Measurements from ENCODE around the gene WDR93. TPM values are rescaled to one million over a fixed set of nuclear protein-coding genes. Genes with fewer than 3 reads are reported as not detected.

The WDR93 gene
- polyA plus RNA-seq, 3 donors = not detected

DNA sequence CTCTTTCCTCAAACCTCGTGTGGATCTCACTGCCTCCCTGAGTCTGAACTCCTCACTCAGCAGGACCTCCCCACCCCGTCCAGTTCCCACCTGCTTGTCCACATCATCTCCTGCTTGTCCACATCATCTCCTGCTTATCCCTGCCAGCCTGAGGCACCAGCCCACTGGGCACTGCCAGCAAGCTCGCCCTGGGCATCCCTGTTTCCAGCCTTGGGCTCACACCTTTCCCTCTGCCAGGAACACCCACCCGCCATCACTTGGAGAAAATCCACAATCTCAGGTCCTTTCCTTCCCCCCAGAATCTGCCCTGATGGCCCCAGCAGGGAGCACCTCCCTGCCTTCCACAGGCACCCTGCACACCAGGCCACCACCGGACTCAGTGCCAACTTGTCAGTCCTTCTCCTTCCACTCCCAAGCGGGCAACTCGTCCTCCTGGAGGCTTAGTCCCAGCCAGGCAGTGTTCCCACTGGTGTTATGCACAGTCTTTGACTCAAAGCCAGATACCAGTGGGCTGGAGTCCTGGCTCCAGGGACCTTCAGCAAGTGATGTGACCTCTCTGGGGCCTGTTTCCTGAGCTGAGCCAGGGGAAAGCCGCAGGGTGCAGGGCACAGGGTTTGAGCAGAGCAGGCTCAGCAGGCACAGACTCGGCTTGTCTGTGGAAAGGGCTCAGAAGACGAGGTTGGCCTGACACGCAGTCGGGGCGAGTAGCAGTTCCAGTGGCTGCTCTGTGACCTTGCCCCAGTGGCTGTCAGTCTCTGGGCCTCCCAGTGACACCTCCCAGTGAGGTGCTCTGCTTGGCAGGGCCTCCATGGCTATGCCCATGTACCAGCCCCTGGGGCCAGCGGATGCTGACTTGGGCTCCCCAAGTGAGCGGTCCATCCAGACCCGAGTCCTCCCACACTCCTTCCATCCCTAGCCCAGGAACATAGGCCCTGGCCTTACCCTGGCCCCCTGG, 76.0 kb downstream of the WDR93 start:
- Histone ChIP-seq H3K4me2 (replicated peaks; ENCODE audit: extremely low read depth, low read length, poor library complexity, severe bottlenecking) (no peak overlapping the region), H3K4me1 (ENCODE audit: control insufficient read depth in 1 of 2, insufficient read depth in 2 of 2, low read length in 2 of 2) (peaks cover 16 to 22% of the 10 kb centered on the region in 2 donors), H3K27ac (ENCODE audit: low read depth in 1 of 2, low read length in 2 of 2) (no peak overlapping the region), H3K36me3 (replicated peaks in 1 of 2; ENCODE audit: control insufficient read depth in 1 of 2, insufficient read depth in 2 of 2, low read length in 2 of 2) (no peaks in the 10 kb centered on the region), H3K27me3 (ENCODE audit: control insufficient read depth in 2 of 2, insufficient read depth in 2 of 2, low read length in 2 of 2) (no peaks in the 10 kb centered on the region), H3K79me2 (ENCODE audit: insufficient read depth, low read length) (no peaks in the 10 kb centered on the region), H3K9ac (ENCODE audit: insufficient read depth, low read length, poor library complexity, severe bottlenecking) (no peak overlapping the region), H3K9me3 (replicated peaks in 1 of 2; ENCODE audit: control insufficient read depth in 1 of 2, insufficient read depth in 1 of 2, low read length in 2 of 2) (no peaks in the 10 kb centered on the region), H2AFZ (ENCODE audit: insufficient read depth, low read depth, low read length, poor library complexity, severe bottlenecking) (no peak overlapping the region), H3K4me3 (replicated peaks in 1 of 3; ENCODE audit: low read depth in 2 of 3, low read length in 3 of 3) (no peak overlapping the region), H4K20me1 (ENCODE audit: insufficient read depth, low read length) (no peaks in the 10 kb centered on the region)
- no peaks in the 10 kb centered on the region for H3K9me3 Mint-ChIP-seq
- TF ChIP-seq, protein P1, sequence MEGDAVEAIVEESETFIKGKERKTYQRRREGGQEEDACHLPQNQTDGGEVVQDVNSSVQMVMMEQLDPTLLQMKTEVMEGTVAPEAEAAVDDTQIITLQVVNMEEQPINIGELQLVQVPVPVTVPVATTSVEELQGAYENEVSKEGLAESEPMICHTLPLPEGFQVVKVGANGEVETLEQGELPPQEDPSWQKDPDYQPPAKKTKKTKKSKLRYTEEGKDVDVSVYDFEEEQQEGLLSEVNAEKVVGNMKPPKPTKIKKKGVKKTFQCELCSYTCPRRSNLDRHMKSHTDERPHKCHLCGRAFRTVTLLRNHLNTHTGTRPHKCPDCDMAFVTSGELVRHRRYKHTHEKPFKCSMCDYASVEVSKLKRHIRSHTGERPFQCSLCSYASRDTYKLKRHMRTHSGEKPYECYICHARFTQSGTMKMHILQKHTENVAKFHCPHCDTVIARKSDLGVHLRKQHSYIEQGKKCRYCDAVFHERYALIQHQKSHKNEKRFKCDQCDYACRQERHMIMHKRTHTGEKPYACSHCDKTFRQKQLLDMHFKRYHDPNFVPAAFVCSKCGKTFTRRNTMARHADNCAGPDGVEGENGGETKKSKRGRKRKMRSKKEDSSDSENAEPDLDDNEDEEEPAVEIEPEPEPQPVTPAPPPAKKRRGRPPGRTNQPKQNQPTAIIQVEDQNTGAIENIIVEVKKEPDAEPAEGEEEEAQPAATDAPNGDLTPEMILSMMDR (IDR thresholded peaks at IDR 0.05) = no peak
- intact Hi-C loops (cut with micrococcal nuclease) = no loop called here
- peak overlapping the region in 2 of 7 donors; percentile 63 to 70 for H3K27ac Mint-ChIP-seq
- no peaks in the 10 kb centered on the region for H3K36me3 Mint-ChIP-seq
- H3K4me3 Mint-ChIP-seq = no peak overlapping the region
- WGBS (ENCODE audit: insufficient coverage) = 89% methylated on average over 16 of the region's 16 CpGs
- H3K27me3 Mint-ChIP-seq (ENCODE audit: low read depth in 3 of 3) = peaks cover 0 to 2% (median 2%) of the 10 kb centered on the region in 3 donors
- no peak for DNase-seq
- H3K4me1 Mint-ChIP-seq = peaks cover 19% of the 10 kb centered on the region

DNA sequence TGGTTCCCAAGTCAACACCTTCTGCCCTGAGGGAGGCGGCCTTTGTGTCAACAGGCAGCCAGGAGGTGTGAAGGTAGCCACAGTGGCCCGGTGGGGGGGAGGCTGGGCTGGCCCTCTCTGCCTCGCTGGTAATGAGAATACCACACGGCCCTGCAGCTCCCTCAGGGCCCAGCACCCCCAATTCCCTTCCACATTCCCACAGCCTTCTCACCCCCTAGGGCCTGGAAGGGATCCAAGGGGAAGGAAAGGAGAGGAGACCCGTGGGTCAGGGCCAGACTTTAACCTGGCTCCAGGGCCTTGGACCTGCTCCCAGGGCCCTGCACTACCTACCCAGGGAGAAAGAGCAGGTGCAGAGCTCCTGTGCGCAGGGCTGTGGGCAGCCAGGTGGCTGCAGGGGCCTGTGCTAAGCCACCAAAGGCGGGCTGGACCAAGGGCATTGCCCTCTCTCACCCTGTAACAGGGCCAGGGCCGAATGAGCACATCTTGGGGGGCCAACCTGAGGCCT, 76.9 kb downstream of the WDR93 start:
- 49% methylated on average over 2 of the region's 8 CpGs for WGBS (ENCODE audit: insufficient coverage)
- Histone ChIP-seq H3K27ac (ENCODE audit: low read depth in 1 of 2, low read length in 2 of 2) (no peak overlapping the region), H3K9me3 (replicated peaks in 1 of 2; ENCODE audit: control insufficient read depth in 1 of 2, insufficient read depth in 1 of 2, low read length in 2 of 2) (no peaks in the 10 kb centered on the region), H3K4me3 (replicated peaks in 1 of 3; ENCODE audit: low read depth in 2 of 3, low read length in 3 of 3) (no peak overlapping the region), H4K20me1 (ENCODE audit: insufficient read depth, low read length) (no peaks in the 10 kb centered on the region), H2AFZ (ENCODE audit: insufficient read depth, low read depth, low read length, poor library complexity, severe bottlenecking) (peak overlapping the region; percentile 3), H3K4me2 (replicated peaks; ENCODE audit: extremely low read depth, low read length, poor library complexity, severe bottlenecking) (no peak overlapping the region), H3K27me3 (ENCODE audit: control insufficient read depth in 2 of 2, insufficient read depth in 2 of 2, low read length in 2 of 2) (no peaks in the 10 kb centered on the region), H3K9ac (ENCODE audit: insufficient read depth, low read length, poor library complexity, severe bottlenecking) (no peak overlapping the region), H3K4me1 (ENCODE audit: control insufficient read depth in 1 of 2, insufficient read depth in 2 of 2, low read length in 2 of 2) (peaks cover 16 to 22% of the 10 kb centered on the region in 2 donors), H3K79me2 (ENCODE audit: insufficient read depth, low read length) (no peaks in the 10 kb centered on the region), H3K36me3 (replicated peaks in 1 of 2; ENCODE audit: control insufficient read depth in 1 of 2, insufficient read depth in 2 of 2, low read length in 2 of 2) (no peaks in the 10 kb centered on the region)
- intact Hi-C loops (cut with micrococcal nuclease) = no loop called here
- no peak for DNase-seq
- TF ChIP-seq, protein P1 (IDR thresholded peaks at IDR 0.05) = no peak
- no peak overlapping the region for H3K4me3 Mint-ChIP-seq
- peaks cover 19% of the 10 kb centered on the region for H3K4me1 Mint-ChIP-seq
- H3K27ac Mint-ChIP-seq = no peak overlapping the region
- H3K36me3 Mint-ChIP-seq = no peaks in the 10 kb centered on the region
- no peaks in the 10 kb centered on the region for H3K9me3 Mint-ChIP-seq
- peaks cover 0 to 2% (median 0%) of the 10 kb centered on the region in 3 donors for H3K27me3 Mint-ChIP-seq (ENCODE audit: low read depth in 3 of 3)

All from CD14-positive monocyte (primary cell).